SK-N-SH (cell line): ENCODE results near the gene ESYT3. TPM values are rescaled to one million over a fixed set of nuclear protein-coding genes. Genes with fewer than 3 reads are reported as not detected.

Source experiments
- CTCF ChIA-PET: fragments of 300-600, 350-600 bp; formaldehyde crosslinking; extraction: SDS; loops from one replicate; lab custom pipeline; 2021; lab: Yijun Ruan, JAX
- POLR2A ChIA-PET: fragments of 350-600 bp; sonication (Branson Sonifier 250); formaldehyde crosslinking; extraction: SDS; loops from one replicate; lab custom pipeline; 2020; ENCODE audit warnings: antibody characterized with exemption, inconsistent platforms; lab: Yijun Ruan, JAX
- DNase-seq: peaks from one replicate; pipeline ENCODE4 v3.0.0; 2012
- H2AFZ ChIP-seq: fragments of 200-600 bp; sonication (generic); 2 replicates; pipeline ENCODE4 v1.8.1; 2016; ENCODE audit warnings: antibody characterized with exemption, mild to moderate bottlenecking, low read depth
- H3F3A ChIP-seq: fragments of 200-600 bp; sonication (generic); replicated peaks from 2 replicates; pipeline ENCODE3; 2016; ENCODE audit warnings: antibody characterized with exemption, mild to moderate bottlenecking; ENCODE audit not compliant: insufficient read depth
- H3K27ac ChIP-seq, 2 experiments: fragments of 200-500 bp in 1 of 2; fragments of 200-600 bp in 1 of 2; sonication (Bioruptor generic) in 1 of 2; sonication (generic), shearing (Covaris generic) in 1 of 2; 2 replicates each; pipeline versions ENCODE4 v1.5.1 to v1.6.1; 2014 to 2016; ENCODE audit warnings: low read depth in 2 of 2, inconsistent platforms in 1 of 2, low read length in 1 of 2, mild to moderate bottlenecking in 1 of 2, mixed read lengths in 1 of 2
- H3K27me3 ChIP-seq: fragments of 200-600 bp; sonication (generic), shearing (Covaris generic); 2 replicates; pipeline ENCODE4 v1.6.1; 2016; ENCODE audit warnings: mixed run types; ENCODE audit not compliant: insufficient read depth
- H3K36me3 ChIP-seq, 2 experiments: fragments of 200-500 bp in 1 of 2; fragments of 200-600 bp in 1 of 2; sonication (Bioruptor generic) in 1 of 2; sonication (generic) in 1 of 2; replicated peaks in 1 of 2; 2 replicates each; pipeline versions ENCODE3 to v1.5.1; 2014 to 2016; ENCODE audit warnings: low read length in 1 of 2, mild to moderate bottlenecking in 1 of 2; ENCODE audit not compliant: insufficient read depth in 2 of 2, control insufficient read depth in 1 of 2
- H3K4me1 ChIP-seq, 2 experiments: fragments of 200-500 bp in 1 of 2; fragments of 200-600 bp in 1 of 2; sonication (Bioruptor generic) in 1 of 2; sonication (generic), shearing (Covaris generic) in 1 of 2; 2 replicates each; pipeline versions ENCODE4 v1.5.1 to v1.6.1; 2014 to 2016; ENCODE audit warnings: low read depth in 1 of 2, low read length in 1 of 2, mixed run types in 1 of 2; ENCODE audit not compliant: insufficient read depth in 2 of 2, control insufficient read depth in 1 of 2
- H3K4me2 ChIP-seq: fragments of 200-600 bp; sonication (generic), shearing (Covaris generic); 2 replicates; pipeline ENCODE4 v1.6.1; 2017; ENCODE audit warnings: mixed run types
- H3K4me3 ChIP-seq, 2 experiments: fragments of 200-500 bp in 1 of 2; fragments of 200-600 bp in 1 of 2; sonication (Bioruptor generic) in 1 of 2; sonication (generic), shearing (Covaris generic) in 1 of 2; 2 replicates each; pipeline versions ENCODE4 v1.5.1 to v1.8.1; 2014 to 2016; ENCODE audit warnings: low read depth in 2 of 2, inconsistent platforms in 1 of 2, low read length in 1 of 2, mild to moderate bottlenecking in 1 of 2, mixed read lengths in 1 of 2, moderate library complexity in 1 of 2
- H3K79me2 ChIP-seq: fragments of 200-600 bp; sonication (generic); 2 replicates; pipeline ENCODE4 v1.8.1; 2017; ENCODE audit warnings: mild to moderate bottlenecking; ENCODE audit not compliant: insufficient read depth
- H3K9ac ChIP-seq: fragments of 200-600 bp; sonication (generic); 2 replicates; pipeline ENCODE4 v1.6.1; 2017; ENCODE audit warnings: mixed run types
- H3K9me2 ChIP-seq: fragments of 200-600 bp; sonication (generic); 2 replicates; pipeline ENCODE4 v1.6.1; 2017; ENCODE audit warnings: mixed run types
- H3K9me3 ChIP-seq: fragments of 200-600 bp; sonication (generic); 2 replicates; pipeline ENCODE4 v1.6.1; 2017; ENCODE audit warnings: mixed run types, mild to moderate bottlenecking, moderate library complexity
- H4K20me1 ChIP-seq: fragments of 200-600 bp; sonication (generic); 2 replicates; pipeline ENCODE4 v1.6.1; 2017; ENCODE audit warnings: mild to moderate bottlenecking, mixed run types; ENCODE audit not compliant: insufficient read depth
- CHD2 ChIP-seq: fragments of 150-350 bp; IDR thresholded peaks from 2 replicates; pipeline ENCODE4 v1.6.1; 2018; ENCODE audit warnings: low read length; ENCODE audit not compliant: partially characterized antibody
- EP300 ChIP-seq, 2 experiments: IDR thresholded peaks; 2 replicates each; pipeline versions ENCODE4 v1.4.0 to v1.6.1; 2012; ENCODE audit warnings: borderline replicate concordance in 1 of 2, low read depth in 1 of 2, low read length in 1 of 2
- MEF2A ChIP-seq: IDR thresholded peaks from 2 replicates; pipeline ENCODE4 v1.4.0; 2012; ENCODE audit warnings: low read depth, borderline replicate concordance
- POLR2AphosphoS5 ChIP-seq: IDR thresholded peaks from 2 replicates; pipeline ENCODE4 v1.6.1; 2012; ENCODE audit warnings: low read depth, low read length
- RAD21 ChIP-seq: IDR thresholded peaks from 2 replicates; pipeline ENCODE4 v1.6.1; 2012; ENCODE audit warnings: mild to moderate bottlenecking, low read length
- RXRA ChIP-seq: IDR thresholded peaks from 2 replicates; pipeline ENCODE4 v1.4.0; 2012; ENCODE audit warnings: low read depth, mild to moderate bottlenecking, borderline replicate concordance
- SIN3A ChIP-seq: IDR thresholded peaks from 2 replicates; pipeline ENCODE4 v1.6.1; 2012; ENCODE audit warnings: low read depth, mild to moderate bottlenecking, low read length, moderate library complexity, borderline replicate concordance
- TCF12 ChIP-seq: IDR thresholded peaks from 2 replicates; pipeline ENCODE4 v1.4.0; 2012
- YY1 ChIP-seq: IDR thresholded peaks from 2 replicates; pipeline ENCODE4 v1.4.0; 2012; ENCODE audit warnings: low read depth, mild to moderate bottlenecking
- WGBS: methylation state at CpG from one replicate; pipeline ENCODE4 v1.1.6; 2017; ENCODE audit warnings: low lambda C conversion rate; 5-methylcytosine and 5-hydroxymethylcytosine counted together
- polyA plus RNA-seq, 3 experiments: library from polyadenylated mRNA; depleted of rRNA; stranded (reverse); fragments of >200 nt; gene quantifications; 2 replicates each; pipeline ENCODE4 v1.2.3, GENCODE V29; 2012
- TF ChIP-seq, protein P1 (sequence below): IDR thresholded peaks from 2 replicates; pipeline ENCODE4 v1.4.0; 2012; ENCODE audit warnings: low read depth, borderline replicate concordance
- TF ChIP-seq, protein P2 (sequence below): fragments of 150-350 bp; IDR thresholded peaks from 2 replicates; pipeline ENCODE4 v1.6.1; 2016; ENCODE audit warnings: mild to moderate bottlenecking, low read depth, low read length
- TF ChIP-seq, protein P3 (sequence below): fragments of 200-600 bp; sonication (generic); IDR thresholded peaks from 2 replicates; pipeline ENCODE4 v1.6.1; 2017; ENCODE audit warnings: antibody characterized with exemption, mild to moderate bottlenecking, moderate library complexity
- TF ChIP-seq, protein P4 (sequence below): fragments of 150-350 bp; IDR thresholded peaks from 2 replicates; pipeline ENCODE4 v1.6.1; 2017; ENCODE audit warnings: antibody characterized with exemption, low read length, low read depth, borderline replicate concordance
- TF ChIP-seq, protein P5 (sequence below): IDR thresholded peaks from 2 replicates; pipeline ENCODE4 v1.4.0; 2012; ENCODE audit warnings: low read depth, borderline replicate concordance

ESYT3 gene
- polyA plus RNA-seq, 1 of the 3 experiments (the other 2 are of a cell fraction), result 0.33 TPM

DNA sequence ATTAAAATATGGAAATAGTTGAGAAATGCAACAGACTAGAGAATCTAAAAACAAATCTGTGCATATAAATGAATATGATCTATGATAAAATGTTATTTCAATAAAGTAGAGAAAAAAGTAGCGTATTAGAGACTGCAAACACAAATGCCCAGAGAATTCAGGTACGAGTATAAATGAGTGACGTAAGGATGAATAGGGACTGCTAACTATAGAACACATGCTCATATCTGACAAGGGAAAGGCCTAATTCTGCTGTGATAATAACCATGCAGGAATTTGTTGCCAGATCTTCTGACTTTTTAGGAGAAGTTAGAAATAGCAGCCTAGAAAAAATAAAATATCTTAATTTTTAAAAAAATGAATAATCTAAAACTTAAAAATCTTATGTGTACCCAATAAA, 73.1 kb downstream of the ESYT3 start:
- H3K9me2 ChIP-seq, result no peaks in the 10 kb centered on the region
- CTCF ChIA-PET, result interaction anchor here (2.1 kb wide), 1 partner anchor 408 kb away, joined by 5 read pairs; no protein-coding TSS in a partner anchor
- H3K79me2 ChIP-seq, result no peaks in the 10 kb centered on the region
- H3F3A ChIP-seq, result no peaks in the 10 kb centered on the region
- no peak overlapping the region for H2AFZ ChIP-seq
- H3K4me3 ChIP-seq, result no peak overlapping the region
- H3K27ac ChIP-seq, result no peak overlapping the region
- no peak for TF ChIP-seq POLR2AphosphoS5
- no peak for TF ChIP-seq EP300 (IDR thresholded peaks at IDR 0.05; ENCODE audit: borderline replicate concordance in 1 of 2, low read depth in 1 of 2, low read length in 1 of 2)
- TF ChIP-seq MEF2A, result no peak
- TF ChIP-seq, protein P1, sequence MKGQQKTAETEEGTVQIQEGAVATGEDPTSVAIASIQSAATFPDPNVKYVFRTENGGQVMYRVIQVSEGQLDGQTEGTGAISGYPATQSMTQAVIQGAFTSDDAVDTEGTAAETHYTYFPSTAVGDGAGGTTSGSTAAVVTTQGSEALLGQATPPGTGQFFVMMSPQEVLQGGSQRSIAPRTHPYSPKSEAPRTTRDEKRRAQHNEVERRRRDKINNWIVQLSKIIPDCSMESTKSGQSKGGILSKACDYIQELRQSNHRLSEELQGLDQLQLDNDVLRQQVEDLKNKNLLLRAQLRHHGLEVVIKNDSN, result no peak
- no peak for TF ChIP-seq RAD21
- peaks cover 0 to 13% of the 10 kb centered on the region in 2 experiments for H3K36me3 ChIP-seq
- no peaks in the 10 kb centered on the region for H3K9me3 ChIP-seq
- no peak for DNase-seq
- H3K4me1 ChIP-seq, result no peaks in the 10 kb centered on the region; a peak in 1 of 4 replicates
- POLR2A ChIA-PET, result no interaction called here
- no peaks in the 10 kb centered on the region for H4K20me1 ChIP-seq
- no peak overlapping the region for H3K9ac ChIP-seq
- no peaks in the 10 kb centered on the region for H3K27me3 ChIP-seq
- no peak overlapping the region for H3K4me2 ChIP-seq
- WGBS, result 97% methylated on average over 3 of the region's 3 CpGs

DNA sequence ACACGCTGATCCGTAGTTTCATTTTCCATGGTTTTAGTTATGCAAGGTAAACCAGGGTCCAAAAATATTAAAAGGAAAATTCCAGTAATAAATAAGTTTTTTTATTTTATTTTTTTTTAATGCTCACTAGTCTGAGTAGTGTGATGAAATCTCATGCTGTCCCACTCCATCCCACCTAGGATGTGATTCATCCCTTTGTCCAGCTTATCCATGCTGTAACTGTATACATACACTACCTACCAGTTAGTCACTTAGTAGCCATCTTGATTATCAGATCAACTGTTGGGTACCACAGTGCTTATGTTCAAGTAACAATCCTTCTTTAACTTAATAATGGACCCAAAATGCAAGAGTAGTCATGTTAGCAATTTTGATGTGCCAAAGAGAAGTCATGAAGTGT, 75.2 kb downstream of the ESYT3 start:
- peaks cover 0 to 5% of the 10 kb centered on the region in 2 experiments for H3K36me3 ChIP-seq
- H3K4me1 ChIP-seq, result peaks cover 0 to 3% of the 10 kb centered on the region in 2 experiments; a peak in 1 of 4 replicates
- CTCF ChIA-PET, result interaction anchor here (2.1 kb wide), 1 partner anchor 406 kb away, joined by 5 read pairs; no protein-coding TSS in a partner anchor
- no peak overlapping the region for H3K27ac ChIP-seq
- no peak for DNase-seq
- H3K9me3 ChIP-seq, result no peaks in the 10 kb centered on the region
- no peak overlapping the region for H3K4me2 ChIP-seq
- H3F3A ChIP-seq, result no peaks in the 10 kb centered on the region
- WGBS, result 98% methylated on average over 2 of the region's 2 CpGs
- H3K9me2 ChIP-seq, result no peaks in the 10 kb centered on the region
- H3K4me3 ChIP-seq, result no peak overlapping the region
- TF ChIP-seq, protein P2, sequence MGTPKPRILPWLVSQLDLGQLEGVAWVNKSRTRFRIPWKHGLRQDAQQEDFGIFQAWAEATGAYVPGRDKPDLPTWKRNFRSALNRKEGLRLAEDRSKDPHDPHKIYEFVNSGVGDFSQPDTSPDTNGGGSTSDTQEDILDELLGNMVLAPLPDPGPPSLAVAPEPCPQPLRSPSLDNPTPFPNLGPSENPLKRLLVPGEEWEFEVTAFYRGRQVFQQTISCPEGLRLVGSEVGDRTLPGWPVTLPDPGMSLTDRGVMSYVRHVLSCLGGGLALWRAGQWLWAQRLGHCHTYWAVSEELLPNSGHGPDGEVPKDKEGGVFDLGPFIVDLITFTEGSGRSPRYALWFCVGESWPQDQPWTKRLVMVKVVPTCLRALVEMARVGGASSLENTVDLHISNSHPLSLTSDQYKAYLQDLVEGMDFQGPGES, result no peak
- TF ChIP-seq EP300 (IDR thresholded peaks at IDR 0.05; ENCODE audit: borderline replicate concordance in 1 of 2, low read depth in 1 of 2, low read length in 1 of 2), result no peak
- TF ChIP-seq, all 33 proteins: peak for 0
- Histone ChIP-seq H3K27me3 (no peaks in the 10 kb centered on the region), H2AFZ (no peak overlapping the region), H3K79me2 (no peaks in the 10 kb centered on the region), H3K9ac (no peak overlapping the region), H4K20me1 (no peaks in the 10 kb centered on the region)
- POLR2A ChIA-PET, result no interaction called here

DNA sequence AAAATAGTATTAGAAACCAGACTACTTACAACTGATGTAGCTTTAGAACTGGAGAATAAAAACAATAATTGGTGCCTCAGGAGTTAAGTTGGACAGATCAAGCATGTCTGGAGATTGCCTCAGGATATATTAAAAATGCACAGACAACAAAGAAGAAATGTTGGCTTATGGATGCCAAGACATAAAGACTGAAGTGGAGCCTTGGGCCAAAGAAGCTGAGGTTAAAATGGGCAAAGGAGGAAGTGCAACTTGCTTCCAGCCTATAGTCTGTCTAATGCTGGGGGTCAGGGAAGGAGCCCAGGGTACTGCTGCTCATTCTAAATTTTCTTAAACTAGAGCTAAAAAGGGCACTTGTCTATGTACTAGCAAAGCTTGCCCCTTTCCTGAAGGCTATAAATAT, 77.5 kb downstream of the ESYT3 start:
- no peaks in the 10 kb centered on the region for H3K9me2 ChIP-seq
- ChIA-PET POLR2A (no interaction called here), CTCF (interaction anchor here (0.8 to 1.3 kb wide), 3 partner anchors 18 to 95 kb away, joined by 3 to 4 read pairs (median 3); no protein-coding TSS in a partner anchor)
- peaks cover 0 to 3% of the 10 kb centered on the region in 2 experiments; a peak in 1 of 4 replicates for H3K4me1 ChIP-seq
- DNase-seq, result no peak
- no peak overlapping the region for H3K4me2 ChIP-seq
- H3F3A ChIP-seq, result no peaks in the 10 kb centered on the region
- H3K79me2 ChIP-seq, result no peaks in the 10 kb centered on the region
- H2AFZ ChIP-seq, result no peak overlapping the region
- no peaks in the 10 kb centered on the region for H3K27me3 ChIP-seq
- no peaks in the 10 kb centered on the region for H3K36me3 ChIP-seq
- H3K9me3 ChIP-seq, result no peaks in the 10 kb centered on the region
- H3K27ac ChIP-seq, result no peak overlapping the region
- H3K9ac ChIP-seq, result no peak overlapping the region
- no peak overlapping the region for H3K4me3 ChIP-seq
- no peaks in the 10 kb centered on the region for H4K20me1 ChIP-seq
- TF ChIP-seq CHD2, result no peak
- no peak for TF ChIP-seq RXRA
- TF ChIP-seq, protein P3, sequence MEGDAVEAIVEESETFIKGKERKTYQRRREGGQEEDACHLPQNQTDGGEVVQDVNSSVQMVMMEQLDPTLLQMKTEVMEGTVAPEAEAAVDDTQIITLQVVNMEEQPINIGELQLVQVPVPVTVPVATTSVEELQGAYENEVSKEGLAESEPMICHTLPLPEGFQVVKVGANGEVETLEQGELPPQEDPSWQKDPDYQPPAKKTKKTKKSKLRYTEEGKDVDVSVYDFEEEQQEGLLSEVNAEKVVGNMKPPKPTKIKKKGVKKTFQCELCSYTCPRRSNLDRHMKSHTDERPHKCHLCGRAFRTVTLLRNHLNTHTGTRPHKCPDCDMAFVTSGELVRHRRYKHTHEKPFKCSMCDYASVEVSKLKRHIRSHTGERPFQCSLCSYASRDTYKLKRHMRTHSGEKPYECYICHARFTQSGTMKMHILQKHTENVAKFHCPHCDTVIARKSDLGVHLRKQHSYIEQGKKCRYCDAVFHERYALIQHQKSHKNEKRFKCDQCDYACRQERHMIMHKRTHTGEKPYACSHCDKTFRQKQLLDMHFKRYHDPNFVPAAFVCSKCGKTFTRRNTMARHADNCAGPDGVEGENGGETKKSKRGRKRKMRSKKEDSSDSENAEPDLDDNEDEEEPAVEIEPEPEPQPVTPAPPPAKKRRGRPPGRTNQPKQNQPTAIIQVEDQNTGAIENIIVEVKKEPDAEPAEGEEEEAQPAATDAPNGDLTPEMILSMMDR, result no peak
- TF ChIP-seq YY1, result no peak
- TF ChIP-seq, protein P4, sequence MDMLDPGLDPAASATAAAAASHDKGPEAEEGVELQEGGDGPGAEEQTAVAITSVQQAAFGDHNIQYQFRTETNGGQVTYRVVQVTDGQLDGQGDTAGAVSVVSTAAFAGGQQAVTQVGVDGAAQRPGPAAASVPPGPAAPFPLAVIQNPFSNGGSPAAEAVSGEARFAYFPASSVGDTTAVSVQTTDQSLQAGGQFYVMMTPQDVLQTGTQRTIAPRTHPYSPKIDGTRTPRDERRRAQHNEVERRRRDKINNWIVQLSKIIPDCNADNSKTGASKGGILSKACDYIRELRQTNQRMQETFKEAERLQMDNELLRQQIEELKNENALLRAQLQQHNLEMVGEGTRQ, result no peak
- TF ChIP-seq TCF12, result no peak
- TF ChIP-seq SIN3A, result no peak
- TF ChIP-seq, protein P5, sequence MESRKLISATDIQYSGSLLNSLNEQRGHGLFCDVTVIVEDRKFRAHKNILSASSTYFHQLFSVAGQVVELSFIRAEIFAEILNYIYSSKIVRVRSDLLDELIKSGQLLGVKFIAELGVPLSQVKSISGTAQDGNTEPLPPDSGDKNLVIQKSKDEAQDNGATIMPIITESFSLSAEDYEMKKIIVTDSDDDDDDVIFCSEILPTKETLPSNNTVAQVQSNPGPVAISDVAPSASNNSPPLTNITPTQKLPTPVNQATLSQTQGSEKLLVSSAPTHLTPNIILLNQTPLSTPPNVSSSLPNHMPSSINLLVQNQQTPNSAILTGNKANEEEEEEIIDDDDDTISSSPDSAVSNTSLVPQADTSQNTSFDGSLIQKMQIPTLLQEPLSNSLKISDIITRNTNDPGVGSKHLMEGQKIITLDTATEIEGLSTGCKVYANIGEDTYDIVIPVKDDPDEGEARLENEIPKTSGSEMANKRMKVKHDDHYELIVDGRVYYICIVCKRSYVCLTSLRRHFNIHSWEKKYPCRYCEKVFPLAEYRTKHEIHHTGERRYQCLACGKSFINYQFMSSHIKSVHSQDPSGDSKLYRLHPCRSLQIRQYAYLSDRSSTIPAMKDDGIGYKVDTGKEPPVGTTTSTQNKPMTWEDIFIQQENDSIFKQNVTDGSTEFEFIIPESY, result no peak
